HG02938 (cell line): ENCODE measurements around the gene RASEF.
"Not testable (repeated sequence)": the region's sequence is repeated elsewhere in the genome, so short reads cannot be mapped to it uniquely, and the experiment has no call there.

Experiments used
- ATAC-seq: cut with Tn5 transposase; IDR thresholded peaks from one replicate; pipeline ENCODE4 v1.9.1; 2021; ENCODE audit warnings: mild to moderate bottlenecking, moderate library complexity; ENCODE audit not compliant: unreplicated experiment

The RASEF gene

GRCh38 chr9:83062651-83063527 lies at the start of gene RASEF:
Gene RASEF (minus strand): TSS chr9:83063142. CDS start chr9:83062867, 275 bp downstream.
- ATAC-seq, result no peak

- ATAC-seq, result no peak
These were observed 48.2 kb upstream of the RASEF start for GRCh38 chr9:83111169-83111568.

- no peak for ATAC-seq
These were observed 46.4 kb upstream of the RASEF start for GRCh38 chr9:83109296-83109695.

- ATAC-seq, result no peak
These were observed 45.3 kb upstream of the RASEF start for GRCh38 chr9:83108208-83108607.

- ATAC-seq, result no peak
These were observed 43.8 kb upstream of the RASEF start for GRCh38 chr9:83106772-83107171.

- no peak for ATAC-seq
These were observed 43.3 kb upstream of the RASEF start for GRCh38 chr9:83106263-83106662.

- ATAC-seq, result no peak
These were observed 34.7 kb upstream of the RASEF start for GRCh38 chr9:83097633-83098032.

- ATAC-seq, result not testable (repeated sequence)
These were observed 30.4 kb upstream of the RASEF start for GRCh38 chr9:83093311-83093710.

- no peak for ATAC-seq
These were observed 18.9 kb upstream of the RASEF start for GRCh38 chr9:83081846-83082245.

GRCh38 chr9:83081010-83081409 lies 18.1 kb upstream of the RASEF start:
- ATAC-seq, result no peak

GRCh38 chr9:83075932-83076331 lies 13.0 kb upstream of the RASEF start:
- not testable (repeated sequence) for ATAC-seq

GRCh38 chr9:83072498-83072897 lies 9.6 kb upstream of the RASEF start:
- ATAC-seq, result not testable (repeated sequence)

GRCh38 chr9:83071626-83072025 lies 8.7 kb upstream of the RASEF start:
- ATAC-seq, result no peak

GRCh38 chr9:83070261-83070660 lies 7.3 kb upstream of the RASEF start:
- no peak for ATAC-seq

- no peak for ATAC-seq
These were observed 6.7 kb upstream of the RASEF start for GRCh38 chr9:83069651-83070050.

- no peak for ATAC-seq
These were observed 5.5 kb upstream of the RASEF start for GRCh38 chr9:83068414-83068813.

GRCh38 chr9:83067579-83067978 lies 4.6 kb upstream of the RASEF start:
- ATAC-seq, result no peak

GRCh38 chr9:83066771-83067170 lies 3.8 kb upstream of the RASEF start:
- ATAC-seq, result no peak

- no peak for ATAC-seq
These were observed 2.3 kb upstream of the RASEF start for GRCh38 chr9:83065233-83065632.

- ATAC-seq, result no peak
These were observed 822 bp downstream of the RASEF start for GRCh38 chr9:83061990-83062650.

- ATAC-seq, result no peak
These were observed 1.9 kb downstream of the RASEF start for GRCh38 chr9:83061036-83061435.

- no peak for ATAC-seq
These were observed 2.4 kb downstream of the RASEF start for GRCh38 chr9:83060556-83060955.
